Coronary artery (tissue), 2 donors: ENCODE data around the gene FILIP1.
A peak's percentile ranks its signal among the peaks of the same experiment; 100 is the strongest.

Experiments
- DNase-seq: peaks from one replicate; pipeline ENCODE4 v3.0.0-alpha.2; 2017; ENCODE audit warnings: low spot score
- H3K27ac ChIP-seq, 2 donors: fragments of 200-600 bp; sonication (generic); one replicate each; pipeline ENCODE4 v1.5.1; 2016 to 2019
- H3K4me3 ChIP-seq: fragments of 200-600 bp; sonication (generic); 2 replicates; pipeline ENCODE4 v1.5.1; 2016; ENCODE audit warnings: mild to moderate bottlenecking, moderate library complexity
- TF ChIP-seq, protein P1 (sequence below): fragments of 200-600 bp; sonication (generic); IDR thresholded peaks from one replicate; pipeline ENCODE4 v1.5.1; 2019; ENCODE audit warnings: antibody characterized with exemption

The FILIP1 gene, protein sequence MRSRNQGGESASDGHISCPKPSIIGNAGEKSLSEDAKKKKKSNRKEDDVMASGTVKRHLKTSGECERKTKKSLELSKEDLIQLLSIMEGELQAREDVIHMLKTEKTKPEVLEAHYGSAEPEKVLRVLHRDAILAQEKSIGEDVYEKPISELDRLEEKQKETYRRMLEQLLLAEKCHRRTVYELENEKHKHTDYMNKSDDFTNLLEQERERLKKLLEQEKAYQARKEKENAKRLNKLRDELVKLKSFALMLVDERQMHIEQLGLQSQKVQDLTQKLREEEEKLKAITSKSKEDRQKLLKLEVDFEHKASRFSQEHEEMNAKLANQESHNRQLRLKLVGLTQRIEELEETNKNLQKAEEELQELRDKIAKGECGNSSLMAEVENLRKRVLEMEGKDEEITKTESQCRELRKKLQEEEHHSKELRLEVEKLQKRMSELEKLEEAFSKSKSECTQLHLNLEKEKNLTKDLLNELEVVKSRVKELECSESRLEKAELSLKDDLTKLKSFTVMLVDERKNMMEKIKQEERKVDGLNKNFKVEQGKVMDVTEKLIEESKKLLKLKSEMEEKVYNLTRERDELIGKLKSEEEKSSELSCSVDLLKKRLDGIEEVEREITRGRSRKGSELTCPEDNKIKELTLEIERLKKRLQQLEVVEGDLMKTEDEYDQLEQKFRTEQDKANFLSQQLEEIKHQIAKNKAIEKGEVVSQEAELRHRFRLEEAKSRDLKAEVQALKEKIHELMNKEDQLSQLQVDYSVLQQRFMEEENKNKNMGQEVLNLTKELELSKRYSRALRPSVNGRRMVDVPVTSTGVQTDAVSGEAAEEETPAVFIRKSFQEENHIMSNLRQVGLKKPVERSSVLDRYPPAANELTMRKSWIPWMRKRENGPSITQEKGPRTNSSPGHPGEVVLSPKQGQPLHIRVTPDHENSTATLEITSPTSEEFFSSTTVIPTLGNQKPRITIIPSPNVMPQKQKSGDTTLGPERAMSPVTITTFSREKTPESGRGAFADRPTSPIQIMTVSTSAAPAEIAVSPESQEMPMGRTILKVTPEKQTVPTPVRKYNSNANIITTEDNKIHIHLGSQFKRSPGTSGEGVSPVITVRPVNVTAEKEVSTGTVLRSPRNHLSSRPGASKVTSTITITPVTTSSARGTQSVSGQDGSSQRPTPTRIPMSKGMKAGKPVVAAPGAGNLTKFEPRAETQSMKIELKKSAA (N-terminal part only)

DNA sequence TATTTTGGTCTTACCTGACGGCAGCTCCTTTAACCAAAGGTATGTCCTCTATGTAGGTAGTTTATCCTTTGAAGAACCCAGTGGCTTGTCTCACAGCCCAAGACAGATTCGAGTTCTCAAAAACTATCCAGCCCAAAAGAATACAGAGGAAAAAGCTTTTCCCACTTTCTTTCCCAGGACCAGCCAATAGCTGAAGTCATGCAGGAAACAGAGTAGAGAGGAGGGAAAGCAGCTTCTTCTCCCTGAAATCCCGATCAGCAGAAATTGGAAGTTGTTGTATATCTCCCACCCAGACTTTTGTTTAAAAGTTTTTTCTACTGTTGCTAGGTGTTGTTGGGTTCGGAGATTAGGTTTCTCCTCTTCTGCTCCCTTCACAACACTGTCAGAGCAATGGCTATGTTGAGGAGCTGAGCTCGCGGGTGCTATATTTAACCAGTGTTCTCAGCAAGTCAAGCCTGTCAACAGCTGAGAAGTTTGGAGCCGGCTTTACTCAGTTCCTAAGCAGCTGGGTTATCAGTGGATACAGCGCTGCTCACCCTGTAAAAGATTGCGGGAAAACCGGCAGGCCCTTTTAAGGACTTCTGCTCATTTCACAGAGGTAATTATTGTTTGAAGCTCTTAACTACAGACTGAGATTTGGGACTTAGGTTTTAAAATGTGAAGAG lies at the start of gene FILIP1:
Gene FILIP1 (minus strand): TSS at position 401 of the 665 bp plus-strand sequence. CDS start 78,828 bp downstream, outside the sequence.
- peak; percentile 86 for DNase-seq
- H3K27ac ChIP-seq = peak within 1 kb of the TSS; percentile 81 to 85

DNA sequence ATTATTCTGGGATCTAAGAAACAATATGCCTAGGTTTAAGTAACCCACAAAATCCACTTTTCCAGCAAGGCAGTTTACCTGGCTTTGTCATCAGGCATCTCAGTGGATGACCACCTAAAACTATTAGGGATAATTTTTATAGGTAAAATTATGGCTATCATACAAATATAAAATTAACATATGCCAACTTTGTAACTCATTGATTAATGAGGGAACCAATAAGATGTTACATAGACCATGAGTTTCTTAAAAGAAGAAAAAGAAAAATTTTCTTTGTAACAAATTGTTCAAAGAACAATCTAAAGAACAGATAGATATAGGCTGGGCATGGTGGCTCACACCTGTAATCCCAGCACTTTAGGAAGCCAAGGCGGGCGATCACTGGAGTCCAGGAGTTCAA lies 49.7 kb upstream of the FILIP1 start:
- H3K4me3 ChIP-seq = no peak overlapping the region
- no peak overlapping the region for H3K27ac ChIP-seq
- TF ChIP-seq, protein P1, sequence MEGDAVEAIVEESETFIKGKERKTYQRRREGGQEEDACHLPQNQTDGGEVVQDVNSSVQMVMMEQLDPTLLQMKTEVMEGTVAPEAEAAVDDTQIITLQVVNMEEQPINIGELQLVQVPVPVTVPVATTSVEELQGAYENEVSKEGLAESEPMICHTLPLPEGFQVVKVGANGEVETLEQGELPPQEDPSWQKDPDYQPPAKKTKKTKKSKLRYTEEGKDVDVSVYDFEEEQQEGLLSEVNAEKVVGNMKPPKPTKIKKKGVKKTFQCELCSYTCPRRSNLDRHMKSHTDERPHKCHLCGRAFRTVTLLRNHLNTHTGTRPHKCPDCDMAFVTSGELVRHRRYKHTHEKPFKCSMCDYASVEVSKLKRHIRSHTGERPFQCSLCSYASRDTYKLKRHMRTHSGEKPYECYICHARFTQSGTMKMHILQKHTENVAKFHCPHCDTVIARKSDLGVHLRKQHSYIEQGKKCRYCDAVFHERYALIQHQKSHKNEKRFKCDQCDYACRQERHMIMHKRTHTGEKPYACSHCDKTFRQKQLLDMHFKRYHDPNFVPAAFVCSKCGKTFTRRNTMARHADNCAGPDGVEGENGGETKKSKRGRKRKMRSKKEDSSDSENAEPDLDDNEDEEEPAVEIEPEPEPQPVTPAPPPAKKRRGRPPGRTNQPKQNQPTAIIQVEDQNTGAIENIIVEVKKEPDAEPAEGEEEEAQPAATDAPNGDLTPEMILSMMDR = no peak
- DNase-seq = no peak

More for the DNA sequence above, at the start of gene FILIP1:
- TF ChIP-seq, protein P1 = no peak
- peak within 1 kb of the TSS; percentile 68 for H3K4me3 ChIP-seq

DNA sequence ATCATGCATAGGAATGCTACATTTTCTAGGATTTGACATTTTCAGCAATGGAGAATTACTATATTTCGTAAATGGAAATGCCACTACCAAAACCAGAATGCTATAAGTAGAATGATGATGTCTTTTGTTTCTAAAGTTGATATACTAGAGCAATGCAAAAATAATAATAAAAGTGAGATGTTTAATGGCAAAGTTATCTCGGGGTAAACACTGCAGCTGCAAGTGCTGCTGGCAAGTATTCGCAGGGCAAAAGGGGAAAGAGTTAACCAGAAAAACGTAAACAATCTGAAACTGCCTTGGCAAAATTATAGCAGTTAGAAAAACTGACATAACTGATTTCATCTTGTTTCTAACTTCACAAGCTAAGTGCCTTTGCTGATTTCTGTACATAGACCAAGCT lies 45.5 kb upstream of the FILIP1 start:
- no peak for DNase-seq
- Histone ChIP-seq H3K4me3 (no peak overlapping the region), H3K27ac (no peak overlapping the region)
- TF ChIP-seq, protein P1 = no peak

DNA sequence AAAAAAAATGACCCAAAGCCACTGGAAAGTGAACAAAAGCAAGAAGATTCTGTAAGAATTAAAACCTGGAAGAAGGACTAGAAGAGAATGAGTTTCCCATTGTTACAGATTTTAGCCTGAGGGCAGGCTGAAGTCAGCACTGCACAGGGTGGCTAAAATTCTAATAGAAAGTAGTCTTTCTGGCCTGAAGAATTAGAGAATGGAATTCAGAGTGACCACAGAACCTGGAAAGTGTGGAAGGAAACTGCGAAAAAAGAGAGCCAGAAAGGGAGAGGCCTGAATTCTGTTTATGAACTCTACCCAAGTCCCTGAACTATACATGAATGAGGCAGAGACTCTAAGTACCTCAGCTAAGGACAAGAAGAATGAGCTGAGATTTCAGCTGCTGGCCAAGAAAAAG lies 38.9 kb upstream of the FILIP1 start:
- DNase-seq = no peak
- no peak overlapping the region for H3K27ac ChIP-seq
- no peak overlapping the region for H3K4me3 ChIP-seq
- TF ChIP-seq, protein P1 = no peak

DNA sequence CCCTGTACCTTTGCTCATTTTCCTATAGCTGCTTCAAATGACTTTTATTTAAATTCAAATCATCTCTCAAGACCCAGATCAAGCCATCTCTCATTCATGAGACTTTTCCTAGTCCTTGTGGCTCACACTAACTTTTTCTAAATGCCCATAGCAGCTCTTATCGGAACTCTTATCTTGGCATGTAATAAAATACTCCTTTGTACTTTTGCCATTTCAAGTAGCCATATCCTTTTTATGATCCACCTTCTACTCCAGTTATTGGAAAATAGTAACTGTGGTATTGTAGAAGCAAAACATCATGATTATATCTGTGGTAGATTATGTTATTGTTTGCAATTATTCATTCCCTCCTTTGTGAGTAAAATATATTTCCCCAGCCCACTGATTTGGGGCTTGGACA lies 37.6 kb upstream of the FILIP1 start:
- H3K27ac ChIP-seq = no peak overlapping the region
- no peak overlapping the region for H3K4me3 ChIP-seq
- TF ChIP-seq, protein P1 = no peak
- DNase-seq = no peak

DNA sequence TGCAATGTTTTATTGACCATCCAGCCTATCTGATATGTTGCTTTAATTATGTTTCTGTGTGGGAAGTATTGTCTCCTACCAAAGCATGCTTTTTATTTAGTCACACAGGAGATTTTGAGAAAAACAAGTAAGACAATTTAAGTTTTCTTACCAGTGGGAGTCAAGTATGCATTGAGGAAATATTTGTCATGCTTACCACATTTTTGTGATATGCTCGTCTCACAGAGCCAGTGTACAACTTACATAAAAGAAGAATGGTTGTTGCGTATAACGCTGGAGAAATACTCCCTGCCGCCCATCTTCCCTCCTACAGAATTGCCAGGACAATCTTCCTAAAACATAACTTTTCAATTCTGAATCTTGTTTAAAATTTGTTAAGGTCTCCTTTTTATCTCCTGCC lies 37.1 kb upstream of the FILIP1 start:
- Histone ChIP-seq H3K27ac (no peak overlapping the region), H3K4me3 (no peak overlapping the region)
- no peak for DNase-seq
- TF ChIP-seq, protein P1 = no peak
